ENCODE data around the gene SOSTDC1. TPM values are rescaled to one million over a fixed set of nuclear protein-coding genes. Genes with fewer than 3 reads are reported as not detected.

SOSTDC1 gene
- total RNA-seq, 1 donor, result not detected

DNA sequence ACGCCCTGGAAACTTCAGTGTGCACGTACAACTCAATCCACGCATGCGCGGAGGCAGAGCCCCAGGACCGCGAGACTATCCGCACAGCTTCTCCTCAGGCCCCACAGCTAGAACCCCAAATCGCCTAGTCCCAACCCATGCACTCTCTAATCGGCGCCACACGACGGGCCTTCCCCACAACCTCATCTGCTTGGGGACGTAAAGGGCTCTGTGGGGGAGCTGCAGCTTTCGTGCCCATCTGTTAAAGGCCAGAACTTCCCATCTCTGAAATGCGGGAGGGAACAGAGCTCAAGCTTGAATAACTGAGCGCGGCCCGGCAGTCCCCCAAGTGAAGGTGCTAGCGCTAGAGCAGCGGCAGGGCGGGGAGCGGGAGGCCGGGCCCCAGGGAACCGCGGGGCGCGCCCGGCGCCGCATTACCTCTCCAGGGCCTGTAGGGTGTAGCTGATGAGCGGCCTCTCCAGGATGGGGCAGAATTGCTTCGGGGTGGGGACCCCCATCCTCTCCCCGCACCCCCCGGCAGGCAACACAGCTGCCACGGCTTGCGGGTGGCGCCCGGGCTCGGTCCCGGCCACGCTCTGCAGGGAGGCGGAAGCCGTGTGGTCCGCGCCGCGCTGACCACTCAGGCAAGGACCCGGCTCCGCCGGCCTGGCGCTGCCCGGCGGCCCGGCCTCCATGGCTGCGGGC lies 44.7 kb downstream of the SOSTDC1 start:
- Histone ChIP-seq H3K9me3 (ENCODE audit: low read depth, low read length) (no peaks in the 10 kb centered on the region), H3K36me3 (ENCODE audit: insufficient read depth, low read length) (no peaks in the 10 kb centered on the region), H3K4me1 (ENCODE audit: insufficient read depth, low read length) (peaks cover 37% of the 10 kb centered on the region), H3K27ac (ENCODE audit: low read depth, low read length) (peak overlapping the region; percentile 82), H3K27me3 (ENCODE audit: insufficient read depth, low read length) (no peaks in the 10 kb centered on the region), H3K79me2 (ENCODE audit: insufficient read depth, low read length) (peaks cover 7% of the 10 kb centered on the region), H4K20me1 (ENCODE audit: insufficient read depth, low read length) (no peaks in the 10 kb centered on the region), H3K4me2 (ENCODE audit: insufficient read depth, low read length) (peak overlapping the region; percentile 97), H2AFZ (ENCODE audit: low read length) (peak overlapping the region; percentile 95), H3K4me3 (ENCODE audit: insufficient read depth, low read length) (peak overlapping the region; percentile 73)
- TF ChIP-seq, protein P1, sequence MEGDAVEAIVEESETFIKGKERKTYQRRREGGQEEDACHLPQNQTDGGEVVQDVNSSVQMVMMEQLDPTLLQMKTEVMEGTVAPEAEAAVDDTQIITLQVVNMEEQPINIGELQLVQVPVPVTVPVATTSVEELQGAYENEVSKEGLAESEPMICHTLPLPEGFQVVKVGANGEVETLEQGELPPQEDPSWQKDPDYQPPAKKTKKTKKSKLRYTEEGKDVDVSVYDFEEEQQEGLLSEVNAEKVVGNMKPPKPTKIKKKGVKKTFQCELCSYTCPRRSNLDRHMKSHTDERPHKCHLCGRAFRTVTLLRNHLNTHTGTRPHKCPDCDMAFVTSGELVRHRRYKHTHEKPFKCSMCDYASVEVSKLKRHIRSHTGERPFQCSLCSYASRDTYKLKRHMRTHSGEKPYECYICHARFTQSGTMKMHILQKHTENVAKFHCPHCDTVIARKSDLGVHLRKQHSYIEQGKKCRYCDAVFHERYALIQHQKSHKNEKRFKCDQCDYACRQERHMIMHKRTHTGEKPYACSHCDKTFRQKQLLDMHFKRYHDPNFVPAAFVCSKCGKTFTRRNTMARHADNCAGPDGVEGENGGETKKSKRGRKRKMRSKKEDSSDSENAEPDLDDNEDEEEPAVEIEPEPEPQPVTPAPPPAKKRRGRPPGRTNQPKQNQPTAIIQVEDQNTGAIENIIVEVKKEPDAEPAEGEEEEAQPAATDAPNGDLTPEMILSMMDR (IDR thresholded peaks at IDR 0.05; ENCODE audit: extremely low read depth, low read depth, low read length), result peak; percentile 18
- DNase-seq (ENCODE audit: insufficient read length, low spot score, missing footprints), result peak; percentile 90

DNA sequence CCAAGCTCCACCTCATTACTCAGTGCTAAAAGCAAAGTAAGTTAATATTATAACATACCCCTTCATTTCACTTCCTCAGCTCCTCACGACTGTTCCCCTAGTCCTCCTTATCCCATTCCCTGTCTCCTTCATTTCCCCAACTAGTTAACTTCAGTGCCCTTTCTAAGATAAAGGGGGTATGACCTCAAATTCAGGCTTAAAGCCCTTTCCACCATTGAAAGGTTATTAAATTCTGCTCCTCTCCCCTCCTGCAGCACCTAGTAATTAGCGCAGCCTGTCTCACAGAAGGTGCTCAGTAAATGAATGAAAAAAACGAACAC lies 45.2 kb downstream of the SOSTDC1 start:
- H3K27me3 ChIP-seq (ENCODE audit: insufficient read depth, low read length), result no peaks in the 10 kb centered on the region
- H3K9me3 ChIP-seq (ENCODE audit: low read depth, low read length), result no peaks in the 10 kb centered on the region
- peak overlapping the region; percentile 82 for H3K27ac ChIP-seq (ENCODE audit: low read depth, low read length)
- TF ChIP-seq, protein P1 (IDR thresholded peaks at IDR 0.05; ENCODE audit: extremely low read depth, low read depth, low read length), result no peak
- peak overlapping the region; percentile 97 for H3K4me2 ChIP-seq (ENCODE audit: insufficient read depth, low read length)
- peaks cover 37% of the 10 kb centered on the region for H3K4me1 ChIP-seq (ENCODE audit: insufficient read depth, low read length)
- H3K36me3 ChIP-seq (ENCODE audit: insufficient read depth, low read length), result no peaks in the 10 kb centered on the region
- no peaks in the 10 kb centered on the region for H4K20me1 ChIP-seq (ENCODE audit: insufficient read depth, low read length)
- DNase-seq (ENCODE audit: insufficient read length, low spot score, missing footprints), result no peak
- peak overlapping the region; percentile 73 for H3K4me3 ChIP-seq (ENCODE audit: insufficient read depth, low read length)
- peak overlapping the region; percentile 95 for H2AFZ ChIP-seq (ENCODE audit: low read length)
- peaks cover 7% of the 10 kb centered on the region for H3K79me2 ChIP-seq (ENCODE audit: insufficient read depth, low read length)

DNA sequence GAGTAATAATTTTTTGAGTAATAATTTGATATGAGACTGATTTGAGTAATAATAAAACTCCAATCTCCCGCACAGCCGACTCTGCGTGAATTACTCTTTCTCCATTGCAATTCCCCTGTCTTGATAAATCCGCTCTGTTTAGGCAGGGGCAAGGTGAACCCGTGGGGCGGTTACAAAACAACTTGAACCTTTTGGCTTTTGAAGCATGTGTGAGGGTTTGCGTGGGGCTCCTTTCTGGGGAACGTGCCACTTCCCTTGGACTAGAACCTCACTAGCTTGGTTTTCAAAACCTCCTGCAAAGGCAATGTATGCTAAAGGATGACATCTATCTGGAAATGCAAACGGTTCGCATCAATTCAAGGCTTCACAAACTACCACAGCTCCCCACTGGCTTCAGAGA lies 45.7 kb downstream of the SOSTDC1 start:
- Histone ChIP-seq H2AFZ (ENCODE audit: low read length) (peak overlapping the region; percentile 95), H3K4me3 (ENCODE audit: insufficient read depth, low read length) (peak overlapping the region; percentile 73), H3K4me2 (ENCODE audit: insufficient read depth, low read length) (peak overlapping the region; percentile 97), H4K20me1 (ENCODE audit: insufficient read depth, low read length) (no peaks in the 10 kb centered on the region), H3K79me2 (ENCODE audit: insufficient read depth, low read length) (peaks cover 7% of the 10 kb centered on the region), H3K27ac (ENCODE audit: low read depth, low read length) (peak overlapping the region; percentile 82), H3K36me3 (ENCODE audit: insufficient read depth, low read length) (no peaks in the 10 kb centered on the region), H3K27me3 (ENCODE audit: insufficient read depth, low read length) (no peaks in the 10 kb centered on the region), H3K9me3 (ENCODE audit: low read depth, low read length) (no peaks in the 10 kb centered on the region), H3K4me1 (ENCODE audit: insufficient read depth, low read length) (peaks cover 37% of the 10 kb centered on the region)
- no peak for DNase-seq (ENCODE audit: insufficient read length, low spot score, missing footprints)
- TF ChIP-seq, protein P1 (IDR thresholded peaks at IDR 0.05; ENCODE audit: extremely low read depth, low read depth, low read length), result no peak

DNA sequence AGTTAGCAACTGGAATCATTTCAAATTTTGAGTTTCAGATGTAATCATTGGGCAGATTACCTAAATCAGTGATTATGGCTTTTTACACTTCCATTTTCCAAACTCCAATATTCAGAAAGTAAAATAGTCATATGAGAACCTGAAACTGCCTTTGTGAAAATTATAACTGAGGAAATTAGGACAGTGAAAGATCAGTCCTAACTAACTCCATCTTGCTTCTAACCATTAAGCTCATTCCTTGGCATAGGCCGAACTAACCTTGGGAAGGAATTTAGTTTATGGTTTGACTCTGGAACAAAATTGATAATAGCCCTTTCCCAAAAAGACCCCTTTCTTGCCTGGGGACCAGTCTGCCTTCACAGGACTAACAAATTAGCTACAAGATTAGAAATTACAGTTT lies 46.4 kb downstream of the SOSTDC1 start:
- Histone ChIP-seq H3K36me3 (ENCODE audit: insufficient read depth, low read length) (no peaks in the 10 kb centered on the region), H2AFZ (ENCODE audit: low read length) (no peak overlapping the region), H3K79me2 (ENCODE audit: insufficient read depth, low read length) (peaks cover 7% of the 10 kb centered on the region), H3K27ac (ENCODE audit: low read depth, low read length) (no peak overlapping the region), H3K4me1 (ENCODE audit: insufficient read depth, low read length) (peaks cover 37% of the 10 kb centered on the region), H3K4me2 (ENCODE audit: insufficient read depth, low read length) (no peak overlapping the region), H3K9me3 (ENCODE audit: low read depth, low read length) (no peaks in the 10 kb centered on the region), H4K20me1 (ENCODE audit: insufficient read depth, low read length) (no peaks in the 10 kb centered on the region), H3K4me3 (ENCODE audit: insufficient read depth, low read length) (no peak overlapping the region), H3K27me3 (ENCODE audit: insufficient read depth, low read length) (no peaks in the 10 kb centered on the region)
- DNase-seq (ENCODE audit: insufficient read length, low spot score, missing footprints), result no peak
- TF ChIP-seq, protein P1 (IDR thresholded peaks at IDR 0.05; ENCODE audit: extremely low read depth, low read depth, low read length), result no peak
